ENCODE results near the gene TBC1D10A.

DNA sequence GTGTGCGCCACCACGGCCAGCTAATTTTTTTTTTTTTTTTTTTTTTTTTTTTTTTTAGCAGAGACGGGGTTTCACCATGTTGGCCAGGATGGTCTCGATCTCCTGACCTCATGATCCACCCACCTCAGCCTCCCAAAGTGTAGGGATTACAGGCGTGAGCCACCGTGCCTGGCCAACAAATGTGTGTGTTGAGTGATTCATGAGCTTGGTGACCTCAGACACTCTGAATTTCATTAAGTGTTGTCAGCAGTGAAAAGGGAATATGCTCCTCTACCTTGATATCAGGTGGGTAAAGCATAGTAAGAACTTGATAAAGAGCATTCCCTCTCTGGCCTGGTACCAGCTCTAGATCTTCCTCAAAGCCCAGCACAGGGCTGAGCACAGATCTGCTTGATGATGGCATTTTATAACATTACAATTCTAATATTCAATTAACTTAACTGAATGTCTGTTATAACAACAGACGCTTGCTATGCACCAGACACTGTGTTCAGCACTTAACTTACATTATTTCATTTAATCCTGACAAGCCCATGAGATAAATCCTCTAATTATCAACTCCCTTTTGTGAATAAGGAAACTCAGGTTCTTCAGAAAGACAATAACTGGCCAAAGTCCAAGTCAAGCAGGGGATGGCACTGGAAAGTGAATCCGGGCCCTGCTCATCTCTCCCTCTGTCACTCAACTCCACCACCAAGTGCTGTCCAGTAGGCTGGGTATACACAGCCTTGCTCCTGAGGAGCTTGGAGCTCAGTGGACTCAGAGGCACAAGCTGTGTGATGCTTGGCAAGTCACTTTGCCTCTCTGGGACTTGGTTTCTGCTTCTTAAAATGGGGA is 13.0 kb downstream of the TBC1D10A start:
- TF ChIP-seq CTCF (IDR thresholded peaks at IDR 0.05) = no peak
- no peak for TF ChIP-seq POLR2A (IDR thresholded peaks at IDR 0.05)

All from tibial nerve (tissue), 3 donors.